Activated T-cell treated with anti-CD3 and anti-CD28 coated beads, Interleukin-2, amount 50 U/mL, for 24 hours (primary cell): ENCODE results near the gene PWP1.

Source experiments
- DNase-seq: peaks from one replicate; pipeline ENCODE4 v3.0.0-alpha.2; 2020
- H3K27ac Mint-ChIP-seq: 2 replicates; pipeline ENCODE4 v1.8.0; 2020; ENCODE audit warnings: mild to moderate bottlenecking, mixed read lengths
- H3K27me3 Mint-ChIP-seq: 2 replicates; pipeline ENCODE4 v1.8.0; 2020; ENCODE audit warnings: mixed read lengths
- H3K36me3 Mint-ChIP-seq: 2 replicates; pipeline ENCODE4 v1.8.0; 2020; ENCODE audit warnings: low read depth, mixed read lengths
- H3K4me1 Mint-ChIP-seq: 2 replicates; pipeline ENCODE4 v1.8.0; 2020; ENCODE audit warnings: low read depth, mixed read lengths
- H3K4me3 Mint-ChIP-seq: 2 replicates; pipeline ENCODE4 v1.8.0; 2020; ENCODE audit warnings: mild to moderate bottlenecking, moderate library complexity, mixed read lengths
- H3K9me3 Mint-ChIP-seq: 2 replicates; pipeline ENCODE4 v1.8.0; 2020; ENCODE audit warnings: mixed read lengths

PWP1 gene

GRCh38 chr12:107660235-107660634 lies 25.4 kb upstream of the PWP1 start:
- H3K27me3 Mint-ChIP-seq, result no peaks in the 10 kb centered on the region

GRCh38 chr12:107660861-107661415 lies 24.7 kb upstream of the PWP1 start:
- DNase-seq, result no peak
- H3K9me3 Mint-ChIP-seq, result no peaks in the 10 kb centered on the region
- H3K4me1 Mint-ChIP-seq, result peaks cover 17% of the 10 kb centered on the region
- H3K4me3 Mint-ChIP-seq, result no peak overlapping the region
- H3K27ac Mint-ChIP-seq, result no peak overlapping the region
- H3K36me3 Mint-ChIP-seq, result peaks cover 21% of the 10 kb centered on the region
- H3K27me3 Mint-ChIP-seq, result no peaks in the 10 kb centered on the region

More at GRCh38 chr12:107660235-107660634, 25.4 kb upstream of the PWP1 start:
- Mint-ChIP-seq H3K4me1 (peaks cover 17% of the 10 kb centered on the region), H3K4me3 (no peak overlapping the region), H3K9me3 (no peaks in the 10 kb centered on the region), H3K27ac (no peak overlapping the region), H3K36me3 (peaks cover 21% of the 10 kb centered on the region)
- DNase-seq, result no peak

GRCh38 chr12:107661830-107662229 lies 23.8 kb upstream of the PWP1 start:
- H3K4me1 Mint-ChIP-seq, result peaks cover 17% of the 10 kb centered on the region
- H3K4me3 Mint-ChIP-seq, result no peak overlapping the region
- H3K36me3 Mint-ChIP-seq, result peaks cover 21% of the 10 kb centered on the region
- DNase-seq, result no peak
- no peaks in the 10 kb centered on the region for H3K9me3 Mint-ChIP-seq
- H3K27ac Mint-ChIP-seq, result no peak overlapping the region
- peaks cover 3% of the 10 kb centered on the region for H3K27me3 Mint-ChIP-seq

- Mint-ChIP-seq H3K27ac (no peak overlapping the region), H3K36me3 (peaks cover 15% of the 10 kb centered on the region), H3K4me1 (peaks cover 17% of the 10 kb centered on the region), H3K4me3 (no peak overlapping the region), H3K9me3 (no peaks in the 10 kb centered on the region), H3K27me3 (peaks cover 6% of the 10 kb centered on the region)
- no peak for DNase-seq
Observed at GRCh38 chr12:107662484-107662883, 23.1 kb upstream of the PWP1 start.

- Mint-ChIP-seq H3K27ac (no peak overlapping the region), H3K4me1 (peaks cover 17% of the 10 kb centered on the region), H3K4me3 (no peak overlapping the region), H3K27me3 (peaks cover 11% of the 10 kb centered on the region), H3K36me3 (peaks cover 9% of the 10 kb centered on the region), H3K9me3 (no peaks in the 10 kb centered on the region)
- DNase-seq, result no peak
Observed at GRCh38 chr12:107663277-107663676, 22.3 kb upstream of the PWP1 start.

DNA sequence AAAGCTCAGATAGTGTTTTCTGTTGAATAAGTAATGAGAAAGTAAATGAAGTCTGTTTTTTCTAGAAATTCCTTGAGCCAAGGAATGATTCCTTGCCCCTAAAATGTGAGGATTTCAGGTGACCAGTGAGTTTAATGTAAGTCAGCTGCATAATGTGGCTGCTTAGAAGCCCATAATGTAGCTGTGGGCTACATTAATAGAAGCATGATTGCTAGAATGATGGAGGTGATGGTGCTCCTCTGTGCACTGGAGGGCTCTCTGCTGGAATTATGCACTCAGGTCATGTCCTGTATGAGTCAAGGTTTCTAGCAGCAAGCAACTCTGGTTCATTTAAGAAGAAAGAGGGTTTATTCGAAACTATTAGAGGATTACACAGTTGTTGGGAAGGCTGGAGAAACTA lies 19.6 kb upstream of the PWP1 start:
- DNase-seq, result no peak
- Mint-ChIP-seq H3K4me1 (peaks cover 20% of the 10 kb centered on the region), H3K27ac (no peak overlapping the region), H3K36me3 (no peaks in the 10 kb centered on the region), H3K4me3 (no peak overlapping the region), H3K27me3 (peaks cover 24% of the 10 kb centered on the region), H3K9me3 (no peaks in the 10 kb centered on the region)

- Mint-ChIP-seq H3K9me3 (no peaks in the 10 kb centered on the region), H3K4me3 (no peak overlapping the region), H3K27ac (no peak overlapping the region), H3K36me3 (no peaks in the 10 kb centered on the region), H3K4me1 (peaks cover 14% of the 10 kb centered on the region), H3K27me3 (peaks cover 28% of the 10 kb centered on the region)
- DNase-seq, result no peak
Observed at GRCh38 chr12:107667464-107667863, 18.1 kb upstream of the PWP1 start.

DNA sequence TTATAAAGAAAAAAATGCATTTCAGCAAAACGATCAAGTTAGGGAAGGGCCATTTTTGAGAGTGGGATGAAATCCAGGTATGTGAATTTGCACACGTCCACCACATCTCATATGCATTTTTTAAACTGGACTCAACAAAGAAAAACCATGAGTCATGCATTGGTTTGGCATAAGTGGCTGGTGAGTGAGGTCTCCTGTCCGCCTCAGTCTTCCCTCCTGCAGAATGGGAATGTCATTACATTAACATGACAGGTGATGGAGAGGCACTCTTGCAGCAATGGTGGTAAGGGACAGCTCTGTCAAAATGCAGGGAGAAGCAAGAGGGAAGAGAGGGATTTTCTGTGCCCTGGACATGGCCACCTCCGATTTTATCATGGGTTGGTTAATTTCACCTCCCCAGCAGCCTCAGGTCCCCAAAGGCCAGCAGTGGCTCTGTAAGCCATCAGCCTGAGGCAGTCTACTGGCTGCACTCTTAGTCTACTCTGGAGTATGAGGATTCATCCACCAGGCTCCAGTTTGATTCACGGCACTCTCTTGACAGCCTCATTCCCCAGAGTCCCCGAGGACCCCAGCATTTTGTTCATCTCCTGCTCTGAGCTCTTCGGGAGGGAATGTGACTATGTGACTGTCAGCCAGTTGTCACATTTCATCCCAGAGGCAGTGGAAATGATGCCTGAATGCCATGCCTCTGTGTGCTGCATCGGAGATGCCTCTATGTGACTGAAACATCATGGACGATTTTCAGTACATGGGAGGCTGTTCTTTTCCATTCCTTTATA lies 17.1 kb upstream of the PWP1 start:
- no peaks in the 10 kb centered on the region for H3K36me3 Mint-ChIP-seq
- H3K9me3 Mint-ChIP-seq, result no peaks in the 10 kb centered on the region
- H3K27me3 Mint-ChIP-seq, result peaks cover 28% of the 10 kb centered on the region
- no peak for DNase-seq
- H3K4me3 Mint-ChIP-seq, result no peak overlapping the region
- H3K27ac Mint-ChIP-seq, result no peak overlapping the region
- peaks cover 5% of the 10 kb centered on the region for H3K4me1 Mint-ChIP-seq

DNA sequence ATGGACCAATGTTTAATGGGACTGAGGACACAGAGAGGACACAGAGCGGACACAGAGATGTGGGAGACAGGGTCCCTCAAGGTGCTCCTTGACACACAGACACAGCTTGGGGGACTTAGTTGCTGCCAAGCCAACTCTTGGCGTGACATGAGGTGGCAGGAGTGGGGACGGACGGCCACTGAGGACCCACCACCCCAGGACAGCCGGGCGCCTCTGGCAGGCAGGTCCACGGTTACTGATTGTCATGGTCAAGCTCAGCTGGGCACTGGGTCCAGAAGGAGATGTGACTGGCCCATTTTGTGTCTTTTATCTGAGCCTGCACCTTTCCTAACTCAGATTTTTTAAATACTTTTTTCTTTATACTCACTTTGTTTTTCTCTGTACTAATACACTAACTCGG lies 15.7 kb upstream of the PWP1 start:
- DNase-seq, result no peak
- H3K4me1 Mint-ChIP-seq, result peaks cover 5% of the 10 kb centered on the region

DNA sequence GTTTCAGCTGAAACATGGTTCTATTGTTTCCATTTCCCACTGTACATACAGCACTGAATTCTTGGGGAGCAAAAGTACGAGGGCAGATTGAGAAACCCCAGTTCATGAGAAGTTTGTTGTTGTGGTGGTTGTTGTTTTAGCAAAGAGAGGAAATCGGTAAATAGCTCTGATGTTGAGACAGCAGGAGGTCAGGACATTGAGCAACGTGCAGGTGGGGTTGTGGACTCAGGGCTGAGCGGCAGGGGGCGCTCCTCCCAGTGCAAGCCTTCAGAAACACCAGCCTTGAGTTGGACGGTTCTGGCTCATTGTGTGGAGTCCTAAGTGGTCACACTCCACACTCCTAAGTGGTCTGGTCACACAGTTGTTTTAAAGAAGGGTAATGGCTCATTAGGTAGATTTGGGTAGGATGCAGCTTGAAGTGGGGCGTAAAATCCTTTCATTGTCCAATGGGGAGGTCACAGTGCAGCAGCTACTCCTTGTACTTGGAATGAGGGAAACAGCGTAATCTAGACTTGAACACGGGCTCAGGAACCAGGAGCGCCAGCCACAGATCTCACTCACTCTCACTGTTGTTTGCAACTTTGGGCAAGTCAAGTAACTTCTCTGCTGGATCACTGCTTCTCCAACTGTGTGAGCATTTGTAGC lies 14.5 kb upstream of the PWP1 start:
- H3K4me3 Mint-ChIP-seq, result no peak overlapping the region

More for the DNA sequence above, 15.7 kb upstream of the PWP1 start:
- no peaks in the 10 kb centered on the region for H3K36me3 Mint-ChIP-seq
- H3K27me3 Mint-ChIP-seq, result peaks cover 28% of the 10 kb centered on the region
- no peak overlapping the region for H3K4me3 Mint-ChIP-seq
- no peaks in the 10 kb centered on the region for H3K9me3 Mint-ChIP-seq
- no peak overlapping the region for H3K27ac Mint-ChIP-seq

DNA sequence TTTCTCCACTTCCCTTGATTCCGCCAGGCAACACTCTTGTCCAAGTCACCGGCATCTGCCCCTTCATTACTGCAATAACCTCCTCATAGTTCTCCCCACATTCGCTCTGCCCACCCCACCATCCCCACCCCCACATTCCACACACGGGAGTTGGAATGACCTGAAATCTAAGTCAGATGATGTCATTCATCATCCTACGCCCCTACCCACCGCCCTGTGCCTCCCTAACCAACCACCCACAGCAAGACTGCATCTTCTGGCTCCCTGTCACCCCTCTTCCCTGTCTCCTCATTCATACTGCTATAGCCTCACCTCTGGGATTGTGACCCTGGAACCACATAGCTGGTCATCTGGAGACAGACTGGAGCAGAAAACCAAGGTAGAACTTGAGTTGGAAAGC lies 7.9 kb upstream of the PWP1 start:
- H3K27ac Mint-ChIP-seq, result no peak overlapping the region
- H3K27me3 Mint-ChIP-seq, result peaks cover 15% of the 10 kb centered on the region
- DNase-seq, result no peak
- H3K4me1 Mint-ChIP-seq, result no peaks in the 10 kb centered on the region
- H3K36me3 Mint-ChIP-seq, result no peaks in the 10 kb centered on the region
- H3K9me3 Mint-ChIP-seq, result no peaks in the 10 kb centered on the region
- no peak overlapping the region for H3K4me3 Mint-ChIP-seq

More for the DNA sequence above, 14.5 kb upstream of the PWP1 start:
- peak; percentile 50 for DNase-seq
- no peaks in the 10 kb centered on the region for H3K9me3 Mint-ChIP-seq
- H3K36me3 Mint-ChIP-seq, result no peaks in the 10 kb centered on the region
- peaks cover 27% of the 10 kb centered on the region for H3K27me3 Mint-ChIP-seq
- H3K27ac Mint-ChIP-seq, result no peak overlapping the region
- peaks cover 5% of the 10 kb centered on the region for H3K4me1 Mint-ChIP-seq

GRCh38 chr12:107679336-107679735 lies 6.3 kb upstream of the PWP1 start:
- Mint-ChIP-seq H3K36me3 (no peaks in the 10 kb centered on the region), H3K9me3 (no peaks in the 10 kb centered on the region), H3K27ac (no peak overlapping the region), H3K4me3 (no peak overlapping the region), H3K27me3 (peaks cover 15% of the 10 kb centered on the region), H3K4me1 (peaks cover 1% of the 10 kb centered on the region)
- DNase-seq, result no peak

- H3K9me3 Mint-ChIP-seq, result no peaks in the 10 kb centered on the region
- peaks cover 15% of the 10 kb centered on the region for H3K27me3 Mint-ChIP-seq
- H3K27ac Mint-ChIP-seq, result no peak overlapping the region
- H3K36me3 Mint-ChIP-seq, result peaks cover 19% of the 10 kb centered on the region
- H3K4me3 Mint-ChIP-seq, result no peak overlapping the region
- DNase-seq, result no peak
- H3K4me1 Mint-ChIP-seq, result peaks cover 17% of the 10 kb centered on the region
Observed at GRCh38 chr12:107681455-107681835, 4.2 kb upstream of the PWP1 start.

GRCh38 chr12:107681836-107682820 lies 3.5 kb upstream of the PWP1 start:
- Mint-ChIP-seq H3K4me1 (peaks cover 21% of the 10 kb centered on the region), H3K4me3 (no peak overlapping the region), H3K36me3 (peaks cover 23% of the 10 kb centered on the region), H3K27me3 (peaks cover 11% of the 10 kb centered on the region), H3K9me3 (no peaks in the 10 kb centered on the region), H3K27ac (no peak overlapping the region)
- no peak for DNase-seq
